ENCODE data around the gene NLRP3.
"Not testable (repeated sequence)": the region's sequence is repeated elsewhere in the genome, so short reads cannot be mapped to it uniquely, and the experiment has no call there.

DNA sequence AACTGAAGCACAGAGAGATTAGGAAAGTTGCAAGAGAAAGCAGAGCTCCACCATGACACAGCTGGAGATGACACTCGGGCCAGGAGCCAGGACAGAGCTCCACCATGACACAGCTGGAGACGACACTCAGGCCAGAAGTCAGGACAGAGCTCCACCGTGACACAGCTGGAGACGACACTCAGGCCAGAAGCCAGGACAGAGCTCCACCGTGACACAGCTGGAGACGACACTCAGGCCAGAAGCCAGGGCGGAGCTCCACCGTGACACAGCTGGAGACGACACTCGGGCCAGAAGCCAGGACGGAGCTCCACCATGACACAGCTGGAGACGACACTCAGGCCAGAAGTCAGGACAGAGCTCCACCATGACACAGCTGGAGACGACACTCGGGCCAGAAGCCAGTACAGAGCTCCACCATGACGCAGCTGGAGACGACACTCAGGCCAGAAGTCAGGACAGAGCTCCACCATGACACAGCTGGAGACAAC, 55.0 kb downstream of the NLRP3 start:
- TF ChIP-seq, protein P1, sequence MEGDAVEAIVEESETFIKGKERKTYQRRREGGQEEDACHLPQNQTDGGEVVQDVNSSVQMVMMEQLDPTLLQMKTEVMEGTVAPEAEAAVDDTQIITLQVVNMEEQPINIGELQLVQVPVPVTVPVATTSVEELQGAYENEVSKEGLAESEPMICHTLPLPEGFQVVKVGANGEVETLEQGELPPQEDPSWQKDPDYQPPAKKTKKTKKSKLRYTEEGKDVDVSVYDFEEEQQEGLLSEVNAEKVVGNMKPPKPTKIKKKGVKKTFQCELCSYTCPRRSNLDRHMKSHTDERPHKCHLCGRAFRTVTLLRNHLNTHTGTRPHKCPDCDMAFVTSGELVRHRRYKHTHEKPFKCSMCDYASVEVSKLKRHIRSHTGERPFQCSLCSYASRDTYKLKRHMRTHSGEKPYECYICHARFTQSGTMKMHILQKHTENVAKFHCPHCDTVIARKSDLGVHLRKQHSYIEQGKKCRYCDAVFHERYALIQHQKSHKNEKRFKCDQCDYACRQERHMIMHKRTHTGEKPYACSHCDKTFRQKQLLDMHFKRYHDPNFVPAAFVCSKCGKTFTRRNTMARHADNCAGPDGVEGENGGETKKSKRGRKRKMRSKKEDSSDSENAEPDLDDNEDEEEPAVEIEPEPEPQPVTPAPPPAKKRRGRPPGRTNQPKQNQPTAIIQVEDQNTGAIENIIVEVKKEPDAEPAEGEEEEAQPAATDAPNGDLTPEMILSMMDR (IDR thresholded peaks at IDR 0.05; ENCODE audit: insufficient read depth, low read depth, low read length) = not testable (repeated sequence)
- not testable (repeated sequence) for TF ChIP-seq EZH2 (IDR thresholded peaks at IDR 0.05; ENCODE audit: insufficient read depth, low read length)
